CD4-positive, alpha-beta T cell treated with Interleukin-6 at 100 ng/mL for 8 hours (primary cell): Measurements from ENCODE around the gene IQSEC1.
"Not testable (repeated sequence)": the region's sequence is repeated elsewhere in the genome, so short reads cannot be mapped to it uniquely, and the experiment has no call there.

ENCODE experiments used
- DNase-seq: peaks from one replicate; pipeline ENCODE4 v3.0.0-alpha.2; 2020; ENCODE audit warnings: mixed read lengths, low spot score

Gene IQSEC1

GRCh38 chr3:12893247-12893646 lies 180.0 kb downstream of the IQSEC1 start:
- DNase-seq, result no peak

DNA sequence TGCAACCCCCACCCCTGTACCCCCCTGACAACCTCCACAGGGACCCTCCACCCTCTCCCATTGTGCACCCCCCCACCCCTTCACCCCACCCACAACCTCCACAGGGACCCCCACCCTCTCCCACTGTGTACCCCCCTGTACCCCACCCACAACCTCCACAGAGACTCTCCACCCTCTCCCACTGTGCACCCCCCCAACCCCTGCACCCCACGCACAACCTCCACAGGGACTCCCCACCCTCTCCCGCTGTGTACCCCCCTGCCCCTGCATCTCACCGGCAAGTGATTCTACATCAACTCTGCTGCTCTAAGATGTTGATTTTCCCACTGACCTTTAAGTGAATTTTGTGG lies 180.4 kb downstream of the IQSEC1 start:
- DNase-seq, result no peak

- peak; percentile 47 for DNase-seq
Measured at GRCh38 chr3:12891985-12892839, 181.0 kb downstream of the IQSEC1 start.

DNA sequence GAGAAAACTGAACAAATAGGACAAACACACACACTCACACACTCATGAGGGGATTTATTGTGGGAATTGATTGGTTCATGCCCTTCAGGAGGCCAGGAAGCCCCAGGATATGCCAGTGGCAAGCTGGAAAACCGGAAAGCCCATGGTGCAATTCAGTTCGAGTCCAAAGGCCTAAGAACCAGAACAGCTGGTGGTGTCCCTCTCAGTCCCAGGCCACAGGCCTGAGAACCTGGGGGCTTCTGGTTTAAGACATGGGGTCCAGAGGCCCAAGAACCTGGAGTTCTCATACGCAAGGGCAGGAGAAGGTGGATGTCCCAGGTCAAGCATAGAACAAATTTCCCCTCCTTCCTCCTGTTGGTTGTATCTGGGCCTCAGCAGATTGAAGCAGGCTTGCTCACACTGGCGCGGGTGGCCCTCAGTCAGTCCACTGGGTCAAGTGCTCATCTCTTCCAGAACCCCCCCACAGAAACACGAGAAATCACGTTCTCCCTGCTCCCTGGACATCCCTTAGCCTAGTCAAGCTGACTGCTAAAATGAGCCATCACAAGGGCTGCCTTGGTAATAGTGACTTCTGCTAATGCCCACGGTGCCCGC lies 181.7 kb downstream of the IQSEC1 start:
- DNase-seq, result no peak

DNA sequence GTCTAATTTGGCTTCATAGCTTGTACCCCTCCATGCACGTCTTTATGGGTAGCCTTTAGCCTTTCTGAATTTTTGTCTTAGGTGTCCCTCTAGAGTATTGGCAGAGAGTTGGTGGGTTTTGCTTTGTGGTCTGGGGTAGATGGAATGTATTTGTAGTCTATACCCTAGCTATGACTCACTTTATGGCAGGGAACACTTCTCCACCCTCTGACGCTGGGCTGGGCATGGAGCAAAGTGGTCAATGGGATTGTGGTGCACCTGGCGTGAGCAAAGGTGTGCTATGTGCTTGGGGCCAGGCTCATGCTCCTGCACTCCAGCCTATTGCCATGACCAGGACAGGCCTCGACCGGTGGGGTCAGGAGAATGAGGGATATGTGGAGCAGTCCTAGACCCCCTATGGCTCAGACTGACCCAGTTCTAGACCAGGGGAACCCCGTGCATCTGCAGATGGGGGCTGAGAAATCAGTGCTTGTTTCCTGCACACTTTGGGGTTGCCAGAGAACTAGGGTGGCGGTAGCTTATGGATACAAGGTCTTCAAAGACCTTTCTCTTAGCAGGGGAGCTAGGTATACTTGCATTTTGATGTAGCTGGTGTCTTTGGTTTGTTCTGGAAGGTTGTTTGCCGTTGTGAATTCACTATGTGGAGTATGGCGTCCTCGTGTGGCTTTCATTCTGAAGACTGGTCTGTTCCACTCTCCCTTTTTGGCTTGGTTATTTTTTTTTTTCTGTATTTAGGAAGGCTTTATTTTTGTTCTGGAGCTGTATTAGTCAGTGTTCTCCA lies 182.4 kb downstream of the IQSEC1 start:
- no peak for DNase-seq

DNA sequence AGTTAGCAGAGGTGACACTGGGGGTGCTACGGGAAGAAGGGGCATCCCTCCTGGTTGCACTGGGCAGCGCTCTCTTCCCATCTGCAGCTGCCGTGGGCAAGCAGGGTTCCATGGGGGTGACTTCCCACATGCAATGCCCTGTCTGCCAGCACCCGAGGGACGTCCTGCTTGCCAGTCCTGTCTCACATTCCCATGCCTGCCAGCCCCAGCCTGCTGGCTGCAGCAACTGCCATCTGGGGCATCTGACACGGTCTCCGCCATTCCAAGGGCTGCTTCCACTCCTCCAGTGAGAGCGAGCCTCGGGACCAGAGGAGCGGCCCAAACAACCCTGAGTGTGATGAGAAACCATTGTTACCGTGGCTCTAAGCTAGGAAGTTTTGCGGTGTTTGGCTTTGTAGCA lies 186.5 kb downstream of the IQSEC1 start:
- DNase-seq, result no peak

GRCh38 chr3:12886106-12886679 lies 187.0 kb downstream of the IQSEC1 start:
- no peak for DNase-seq

- DNase-seq, result no peak
Measured at GRCh38 chr3:12885583-12885930, 187.7 kb downstream of the IQSEC1 start.

GRCh38 chr3:12884790-12885582 lies 188.2 kb downstream of the IQSEC1 start:
- no peak for DNase-seq

- no peak for DNase-seq
Measured at GRCh38 chr3:12884186-12884680, 189.0 kb downstream of the IQSEC1 start.

DNA sequence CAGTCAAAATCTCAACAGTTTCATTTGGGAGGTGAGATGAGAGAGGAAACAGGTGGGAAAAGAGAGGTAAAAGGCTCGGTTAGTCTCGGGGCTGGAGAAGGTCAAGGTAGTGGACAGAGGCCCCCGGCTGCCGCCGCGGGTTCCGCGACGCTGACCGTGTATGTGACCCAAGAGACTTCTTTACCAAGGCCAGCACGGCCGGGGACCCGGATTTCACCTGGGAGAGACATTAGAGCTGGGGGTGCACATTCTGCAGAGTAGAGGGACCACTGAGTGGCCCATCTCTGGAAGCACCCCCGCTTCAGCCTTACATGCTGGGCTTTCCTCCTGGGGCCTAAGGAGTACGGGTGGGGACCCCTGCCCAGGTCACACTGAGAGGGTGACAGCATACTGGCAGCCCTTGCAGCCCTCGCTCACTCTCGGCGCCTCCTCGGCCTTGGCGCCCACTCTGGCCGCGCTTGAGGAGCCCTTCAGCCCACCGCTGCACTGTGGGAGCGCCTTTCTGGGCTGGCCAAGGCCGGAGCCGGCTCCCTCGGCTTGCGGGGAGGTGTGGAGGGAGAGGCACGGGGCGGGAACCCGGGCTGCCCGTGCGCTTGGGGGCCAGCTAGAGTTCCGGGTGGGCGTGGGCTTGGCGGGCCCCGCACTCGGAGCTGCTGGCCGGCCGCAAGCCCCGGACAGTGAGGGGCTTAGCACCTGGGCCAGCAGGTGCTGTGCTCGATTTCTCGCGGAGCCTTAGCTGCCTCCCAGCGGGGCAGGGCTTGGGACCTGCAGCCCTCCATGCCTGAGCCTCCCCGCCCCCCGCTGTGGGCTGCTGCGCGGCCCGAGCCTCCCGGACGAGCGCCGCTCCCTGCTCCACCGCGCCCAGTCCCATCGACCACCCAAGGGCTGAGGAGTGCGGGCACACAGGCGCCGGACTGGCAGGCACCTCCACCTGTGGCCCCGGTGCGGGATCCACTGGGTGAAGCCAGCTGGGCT lies 190.6 kb downstream of the IQSEC1 start:
- DNase-seq, result no peak

DNA sequence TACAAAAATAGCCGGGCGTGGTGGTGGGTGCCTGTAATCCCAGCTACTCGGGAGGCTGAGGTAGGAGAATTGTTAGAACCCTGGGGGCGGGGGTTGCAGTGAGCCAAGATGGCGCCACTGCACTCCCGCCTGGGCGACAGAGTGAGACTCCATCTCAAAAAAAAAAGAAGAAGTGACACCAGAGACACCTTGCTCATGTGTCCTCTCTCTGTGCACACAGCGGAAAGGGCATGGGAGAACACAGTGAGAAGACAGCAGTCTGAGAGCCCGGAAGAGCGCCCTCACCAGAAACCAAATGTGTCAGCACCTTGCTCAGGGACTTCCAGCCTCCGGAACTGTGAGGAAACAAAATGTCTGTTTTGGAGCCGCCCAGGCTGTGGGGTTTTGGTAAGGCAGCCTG lies 191.4 kb downstream of the IQSEC1 start:
- not testable (repeated sequence) for DNase-seq

DNA sequence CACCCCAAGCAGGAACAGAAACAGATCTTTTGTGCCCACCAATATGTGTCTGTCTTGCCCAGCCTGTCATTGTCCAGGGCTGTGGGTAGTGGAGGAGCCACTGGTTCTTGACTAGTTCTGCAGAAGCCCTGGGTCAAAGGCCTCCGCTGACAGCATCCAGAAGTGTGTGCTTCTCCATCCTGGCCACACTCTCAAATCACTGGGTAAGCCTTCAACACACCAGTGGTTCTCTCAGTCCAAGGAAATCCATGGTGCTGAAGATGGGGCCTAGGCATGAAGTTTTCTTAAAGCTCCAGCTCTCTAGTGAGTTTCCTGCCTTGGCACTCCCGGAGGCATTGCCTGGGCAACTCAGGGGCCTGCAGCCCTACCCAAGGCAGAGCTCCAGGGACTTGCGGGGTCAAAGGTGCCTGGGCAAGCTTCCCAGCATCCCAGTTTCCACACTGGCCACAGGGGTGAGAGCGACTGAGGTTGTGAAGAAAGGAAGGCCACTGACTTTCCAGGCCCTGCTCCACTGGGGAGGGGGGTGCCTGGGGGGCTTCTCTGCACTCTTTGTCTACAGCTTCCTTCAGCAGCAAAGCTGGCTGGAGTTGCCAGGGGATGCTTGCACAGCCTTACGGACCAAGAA lies 193.9 kb downstream of the IQSEC1 start:
- DNase-seq, result no peak

- not testable (repeated sequence) for DNase-seq
Measured at GRCh38 chr3:12878758-12879157, 194.5 kb downstream of the IQSEC1 start.

- no peak for DNase-seq
Measured at GRCh38 chr3:12878141-12878574, 195.1 kb downstream of the IQSEC1 start.

- DNase-seq, result no peak
Measured at GRCh38 chr3:12877040-12877439, 196.2 kb downstream of the IQSEC1 start.

- DNase-seq, result no peak
Measured at GRCh38 chr3:12875857-12876836, 197.1 kb downstream of the IQSEC1 start.

DNA sequence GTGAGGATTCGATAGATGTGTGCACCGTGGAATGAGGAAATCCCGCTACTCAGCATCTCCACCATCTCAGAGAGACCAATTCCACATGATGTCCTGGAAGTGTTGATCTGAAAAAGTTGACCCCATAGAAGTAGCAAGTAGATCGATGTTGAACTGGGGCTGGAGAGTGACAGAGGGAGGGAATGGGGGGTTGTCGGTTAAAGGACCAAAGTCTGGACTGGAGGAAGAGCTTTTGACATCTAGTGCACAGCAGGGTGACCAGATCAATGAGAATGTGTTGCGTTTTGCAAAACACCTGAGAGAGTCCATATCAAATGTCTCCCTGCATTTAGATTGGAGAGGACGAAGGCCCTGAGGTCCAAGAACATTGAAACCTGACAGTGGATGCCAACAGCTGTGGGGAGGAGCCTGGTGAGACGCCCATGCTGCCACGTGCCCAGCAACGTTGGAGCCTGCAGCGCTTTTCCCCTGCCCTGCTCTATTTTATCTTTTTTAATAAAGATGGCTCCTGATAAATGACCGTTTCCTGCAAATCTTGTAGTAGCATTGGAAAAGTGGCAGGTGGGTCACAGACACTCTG lies 201.7 kb downstream of the IQSEC1 start:
- DNase-seq, result no peak
